HL-60 (cell line): ENCODE data around the gene CDK6.

Experiments used
- TF ChIP-seq, protein P1 (sequence below): IDR thresholded peaks from one replicate; pipeline ENCODE4 v1.5.1; 2011; ENCODE audit warnings: low read length, control low read depth, inconsistent platforms; ENCODE audit not compliant: insufficient read depth
- TF ChIP-seq, protein P2 (sequence below): IDR thresholded peaks from 2 replicates; pipeline ENCODE4 v1.6.1; 2012; ENCODE audit warnings: low read depth; ENCODE audit not compliant: insufficient replicate concordance

DNA sequence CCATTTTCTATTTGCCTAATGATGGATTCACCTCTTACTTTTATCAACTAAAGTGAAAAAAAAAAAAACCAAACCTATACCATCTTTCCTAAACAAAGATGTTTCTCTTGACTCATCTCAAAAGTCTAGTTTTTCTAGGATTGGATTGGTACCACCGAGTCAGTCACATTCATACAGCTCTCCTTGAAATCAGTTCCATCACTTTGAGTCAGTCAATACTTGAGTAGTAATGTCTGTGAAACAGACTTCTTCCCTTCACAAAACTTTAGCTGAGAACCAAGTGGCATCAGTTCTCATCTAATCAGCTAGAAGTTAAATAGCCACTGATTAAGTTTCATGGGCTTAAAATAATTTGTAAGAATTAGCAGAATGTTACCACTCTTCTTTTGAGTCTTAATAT is 13.3 kb downstream of the CDK6 start:
- TF ChIP-seq, protein P1, sequence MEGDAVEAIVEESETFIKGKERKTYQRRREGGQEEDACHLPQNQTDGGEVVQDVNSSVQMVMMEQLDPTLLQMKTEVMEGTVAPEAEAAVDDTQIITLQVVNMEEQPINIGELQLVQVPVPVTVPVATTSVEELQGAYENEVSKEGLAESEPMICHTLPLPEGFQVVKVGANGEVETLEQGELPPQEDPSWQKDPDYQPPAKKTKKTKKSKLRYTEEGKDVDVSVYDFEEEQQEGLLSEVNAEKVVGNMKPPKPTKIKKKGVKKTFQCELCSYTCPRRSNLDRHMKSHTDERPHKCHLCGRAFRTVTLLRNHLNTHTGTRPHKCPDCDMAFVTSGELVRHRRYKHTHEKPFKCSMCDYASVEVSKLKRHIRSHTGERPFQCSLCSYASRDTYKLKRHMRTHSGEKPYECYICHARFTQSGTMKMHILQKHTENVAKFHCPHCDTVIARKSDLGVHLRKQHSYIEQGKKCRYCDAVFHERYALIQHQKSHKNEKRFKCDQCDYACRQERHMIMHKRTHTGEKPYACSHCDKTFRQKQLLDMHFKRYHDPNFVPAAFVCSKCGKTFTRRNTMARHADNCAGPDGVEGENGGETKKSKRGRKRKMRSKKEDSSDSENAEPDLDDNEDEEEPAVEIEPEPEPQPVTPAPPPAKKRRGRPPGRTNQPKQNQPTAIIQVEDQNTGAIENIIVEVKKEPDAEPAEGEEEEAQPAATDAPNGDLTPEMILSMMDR: no peak
- TF ChIP-seq, protein P2, sequence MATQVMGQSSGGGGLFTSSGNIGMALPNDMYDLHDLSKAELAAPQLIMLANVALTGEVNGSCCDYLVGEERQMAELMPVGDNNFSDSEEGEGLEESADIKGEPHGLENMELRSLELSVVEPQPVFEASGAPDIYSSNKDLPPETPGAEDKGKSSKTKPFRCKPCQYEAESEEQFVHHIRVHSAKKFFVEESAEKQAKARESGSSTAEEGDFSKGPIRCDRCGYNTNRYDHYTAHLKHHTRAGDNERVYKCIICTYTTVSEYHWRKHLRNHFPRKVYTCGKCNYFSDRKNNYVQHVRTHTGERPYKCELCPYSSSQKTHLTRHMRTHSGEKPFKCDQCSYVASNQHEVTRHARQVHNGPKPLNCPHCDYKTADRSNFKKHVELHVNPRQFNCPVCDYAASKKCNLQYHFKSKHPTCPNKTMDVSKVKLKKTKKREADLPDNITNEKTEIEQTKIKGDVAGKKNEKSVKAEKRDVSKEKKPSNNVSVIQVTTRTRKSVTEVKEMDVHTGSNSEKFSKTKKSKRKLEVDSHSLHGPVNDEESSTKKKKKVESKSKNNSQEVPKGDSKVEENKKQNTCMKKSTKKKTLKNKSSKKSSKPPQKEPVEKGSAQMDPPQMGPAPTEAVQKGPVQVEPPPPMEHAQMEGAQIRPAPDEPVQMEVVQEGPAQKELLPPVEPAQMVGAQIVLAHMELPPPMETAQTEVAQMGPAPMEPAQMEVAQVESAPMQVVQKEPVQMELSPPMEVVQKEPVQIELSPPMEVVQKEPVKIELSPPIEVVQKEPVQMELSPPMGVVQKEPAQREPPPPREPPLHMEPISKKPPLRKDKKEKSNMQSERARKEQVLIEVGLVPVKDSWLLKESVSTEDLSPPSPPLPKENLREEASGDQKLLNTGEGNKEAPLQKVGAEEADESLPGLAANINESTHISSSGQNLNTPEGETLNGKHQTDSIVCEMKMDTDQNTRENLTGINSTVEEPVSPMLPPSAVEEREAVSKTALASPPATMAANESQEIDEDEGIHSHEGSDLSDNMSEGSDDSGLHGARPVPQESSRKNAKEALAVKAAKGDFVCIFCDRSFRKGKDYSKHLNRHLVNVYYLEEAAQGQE: no peak
